Fibroblast of skin of left biceps (primary cell): ENCODE measurements around the gene TAS1R1.
"Not testable (repeated sequence)": the region's sequence is repeated elsewhere in the genome, so short reads cannot be mapped to it uniquely, and the experiment has no call there.

Experiments used
- DNase-seq, 2 experiments: peaks; one replicate each; pipeline ENCODE4 v3.0.0-alpha.2; 2013; ENCODE audit warnings: low read depth in 2 of 2

The TAS1R1 gene

DNA sequence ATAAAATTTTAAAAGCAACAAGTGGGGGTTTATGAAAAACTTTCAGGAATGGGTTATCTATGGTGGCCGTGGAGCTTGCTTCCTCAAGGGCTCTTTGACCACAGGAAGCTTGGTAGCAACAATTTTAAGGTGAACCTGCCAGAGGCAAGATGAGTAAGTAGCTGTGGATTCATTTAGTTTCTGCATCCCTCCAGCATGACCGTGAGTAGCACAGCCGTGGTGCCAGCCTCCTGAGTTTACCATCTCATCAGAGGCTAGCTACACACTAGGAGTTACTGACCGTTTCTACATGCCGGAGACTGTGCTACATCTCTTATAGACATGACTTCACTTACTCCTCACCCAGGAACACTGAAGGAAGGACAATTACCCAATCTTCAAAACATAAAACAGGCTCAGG, 33.6 kb upstream of the TAS1R1 start:
- no peak for DNase-seq

DNA sequence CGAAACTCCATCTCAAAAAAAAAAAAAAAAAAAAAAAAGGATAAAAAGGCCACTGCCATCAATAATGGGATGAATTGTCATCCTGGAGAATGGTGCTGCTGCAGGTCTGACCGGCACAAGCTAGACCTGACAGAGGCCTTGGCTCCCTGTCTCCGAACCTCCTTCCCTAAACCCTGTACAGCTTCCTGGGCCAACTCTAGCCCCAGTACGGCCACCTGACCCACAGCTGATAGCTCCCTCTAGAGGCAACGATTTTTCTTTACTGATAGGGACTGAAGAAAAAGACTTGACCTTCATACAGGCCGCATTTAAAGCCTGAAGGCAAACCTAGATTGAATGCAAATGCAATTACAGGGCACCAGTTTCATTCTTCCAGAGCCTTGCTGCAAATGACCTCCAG, 31.5 kb upstream of the TAS1R1 start:
- DNase-seq, result no peak

- DNase-seq, result no peak
Measured at GRCh38 chr1:6526316-6526715, 28.8 kb upstream of the TAS1R1 start.

DNA sequence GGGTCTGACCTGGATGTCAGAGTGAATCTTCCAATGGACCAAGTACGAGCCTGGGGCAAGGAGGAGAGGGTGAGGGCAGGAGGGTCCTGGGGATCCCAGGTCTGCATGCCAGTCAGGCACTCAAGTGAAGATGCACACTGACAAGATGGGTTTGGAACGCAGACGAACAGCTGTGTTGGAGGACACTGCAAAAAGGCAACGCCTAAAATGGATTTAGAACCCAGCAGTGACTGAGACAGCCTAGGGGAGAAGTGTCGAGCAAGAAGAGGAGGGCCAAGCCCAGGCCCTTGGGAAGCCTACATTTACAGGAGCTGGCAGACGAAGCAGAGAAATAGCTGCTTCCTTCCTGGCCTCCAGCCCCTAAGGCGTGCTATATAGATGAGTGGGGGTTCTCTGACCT, 26.6 kb upstream of the TAS1R1 start:
- DNase-seq, result no peak

GRCh38 chr1:6530504-6531160, 24.5 kb upstream of the TAS1R1 start:
- DNase-seq, result no peak

GRCh38 chr1:6531996-6532395, 23.1 kb upstream of the TAS1R1 start:
- no peak for DNase-seq

DNA sequence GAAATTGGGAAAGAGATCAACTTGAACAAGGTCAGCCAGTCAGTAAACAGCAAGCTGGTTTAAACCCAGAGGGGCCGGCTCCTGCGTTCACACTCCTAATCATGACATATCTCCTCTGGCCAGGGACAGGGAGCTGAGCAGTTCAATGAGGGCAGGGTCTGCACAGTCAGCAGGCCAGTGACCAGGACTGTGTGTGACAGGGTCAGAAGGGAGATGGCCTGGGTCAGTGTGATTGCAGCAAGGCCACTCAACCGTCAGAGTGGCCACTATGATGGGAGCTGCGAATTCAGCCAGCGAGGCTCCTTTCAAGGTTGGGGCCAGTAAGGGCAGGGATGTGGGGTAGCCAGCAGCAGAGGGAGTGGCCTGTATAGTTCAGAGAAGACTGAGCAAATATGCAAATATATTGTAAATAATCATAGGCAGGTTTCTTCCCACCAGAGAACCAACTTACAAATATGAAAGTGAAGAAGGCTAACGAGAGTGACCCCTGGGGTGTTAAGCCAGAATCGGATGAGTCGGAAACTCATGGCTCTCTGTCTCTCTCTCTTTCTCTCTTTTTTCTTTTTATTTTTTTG, 20.8 kb upstream of the TAS1R1 start:
- no peak for DNase-seq

DNA sequence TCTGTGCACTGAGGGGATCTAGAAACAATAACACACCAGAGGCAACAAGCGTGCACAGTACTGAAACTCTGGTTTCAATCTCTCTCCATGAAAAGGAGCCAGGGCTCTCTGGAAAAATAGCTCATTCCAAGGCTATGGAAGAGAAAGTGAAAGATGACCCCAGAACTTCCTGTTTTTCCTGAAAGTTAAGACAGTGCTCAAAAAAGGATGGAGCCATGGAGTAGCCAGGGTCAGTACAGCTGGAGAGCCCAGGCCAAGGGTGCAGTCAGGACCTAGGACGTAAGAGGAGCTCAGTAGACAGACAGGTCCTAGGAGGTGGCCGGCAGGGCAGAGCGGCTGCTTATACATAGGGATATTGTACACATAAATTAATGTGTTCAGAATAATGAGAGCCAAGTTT, 19.9 kb upstream of the TAS1R1 start:
- DNase-seq, result no peak

DNA sequence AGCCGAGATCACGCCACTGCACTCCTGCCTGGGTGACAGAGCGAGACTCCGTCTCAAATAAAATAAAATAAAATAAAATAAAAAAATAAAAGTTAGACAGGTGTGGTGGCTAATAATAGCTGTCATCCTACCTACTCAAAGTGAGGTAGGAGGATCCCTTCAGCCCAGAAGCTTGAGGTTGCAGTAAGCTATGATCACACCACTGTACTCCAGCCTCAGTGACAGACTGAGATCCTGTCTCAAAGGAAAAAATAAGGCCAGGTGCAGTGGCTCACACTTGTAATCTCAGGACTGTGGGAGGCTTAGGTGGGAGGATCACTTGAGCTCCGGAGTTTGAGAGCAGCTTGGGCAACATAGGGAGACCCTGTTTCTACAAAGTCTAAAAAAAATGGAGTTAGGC, 18.8 kb upstream of the TAS1R1 start:
- DNase-seq, result no peak

GRCh38 chr1:6538956-6539355, 16.2 kb upstream of the TAS1R1 start:
- DNase-seq, result no peak

GRCh38 chr1:6544831-6545230, 10.3 kb upstream of the TAS1R1 start:
- peak in 1 of 2 experiments; percentile 15 for DNase-seq

GRCh38 chr1:6545276-6546112, 9.6 kb upstream of the TAS1R1 start:
- DNase-seq, result no peak

DNA sequence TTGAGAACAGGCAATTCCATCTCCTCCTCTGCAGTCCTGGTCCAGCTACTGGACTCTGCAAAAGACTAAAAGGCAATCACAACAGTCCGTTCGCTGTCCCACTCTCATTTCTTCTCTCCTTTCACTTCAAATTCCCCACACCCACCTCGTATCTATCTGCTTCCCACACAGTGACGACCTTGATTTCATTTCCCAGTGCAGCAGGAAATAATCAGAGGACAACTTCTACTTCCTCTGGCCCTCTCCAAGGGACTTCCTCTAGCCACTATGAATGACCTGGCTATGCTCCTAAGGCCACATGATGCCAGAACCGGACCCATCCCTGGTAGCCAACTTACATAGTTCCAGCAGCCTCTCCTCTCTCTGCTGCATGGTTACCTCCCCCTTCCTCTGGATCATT, 8.8 kb upstream of the TAS1R1 start:
- no peak for DNase-seq

DNA sequence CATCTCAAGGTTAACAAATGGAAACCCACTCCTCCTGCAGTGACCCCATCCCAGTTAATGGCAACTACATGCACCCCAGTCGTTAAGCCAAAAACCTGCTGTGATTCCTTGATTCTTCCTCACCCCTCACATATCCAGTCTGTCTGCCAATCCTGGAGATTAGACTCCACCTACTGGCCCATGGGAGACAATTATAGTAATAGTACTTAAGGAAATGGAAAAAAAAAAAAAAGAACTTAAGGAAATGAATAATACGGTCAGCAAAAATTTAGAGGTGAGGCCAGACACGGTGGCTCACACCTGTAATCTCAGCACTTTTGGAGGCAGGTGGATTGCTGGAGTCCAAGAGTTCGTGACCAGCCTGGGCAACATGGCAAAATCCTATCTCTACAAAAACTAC, 7.8 kb upstream of the TAS1R1 start:
- DNase-seq, result no peak

DNA sequence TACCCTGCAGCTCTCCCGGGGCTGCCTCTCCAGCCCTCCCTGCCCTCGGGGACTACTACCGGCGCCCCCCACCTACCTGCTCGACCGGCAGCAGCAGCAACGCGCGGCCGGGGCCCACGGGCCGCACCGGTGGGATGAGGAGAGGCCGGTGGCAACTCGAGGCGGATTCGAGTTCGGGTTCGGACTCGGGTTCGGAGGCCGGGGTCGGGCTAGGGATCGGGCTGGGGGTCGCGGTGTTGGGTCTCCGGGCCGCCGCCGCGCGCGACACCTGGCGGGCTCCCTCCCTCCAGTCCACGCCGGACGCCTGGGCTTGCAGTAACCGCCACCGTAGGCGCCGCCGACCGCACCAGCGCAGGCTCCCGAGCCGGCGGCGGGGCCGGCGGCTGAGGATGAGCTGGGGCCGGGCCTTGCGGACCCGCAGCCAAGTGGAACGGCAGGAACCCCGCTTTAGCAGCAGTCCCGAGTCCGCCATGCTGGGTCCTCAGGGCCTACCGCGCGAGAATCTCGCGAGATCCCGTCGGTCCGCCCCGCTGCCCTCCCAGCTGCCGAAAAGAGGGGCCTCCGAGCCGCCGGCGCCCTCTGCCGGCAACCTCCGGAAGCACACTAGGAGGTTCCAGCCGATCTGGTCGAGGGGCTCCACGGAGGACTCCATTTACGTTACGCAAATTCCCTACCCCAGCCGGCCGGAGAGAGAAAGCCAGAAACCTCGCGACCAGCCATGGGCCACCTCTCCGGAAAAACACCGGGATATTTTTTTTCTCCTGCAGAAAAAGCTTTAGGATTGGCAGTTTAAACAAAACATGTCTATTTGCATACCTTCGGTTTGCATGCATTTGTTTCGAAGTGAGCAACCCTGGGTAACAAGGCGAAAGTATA, 838 bp upstream of the TAS1R1 start, which contains the start of gene NOL9:
NOL9 (minus strand) TSS at position 483 of the 876 bp plus-strand sequence; CDS start at position 472, 11 bp downstream.
- peak; percentile 68 to 71 for DNase-seq

GRCh38 chr1:6557597-6557996, 2.5 kb downstream of the TAS1R1 start:
- no peak for DNase-seq

- DNase-seq, result not testable (repeated sequence)
Measured at GRCh38 chr1:6559161-6559560, 4.1 kb downstream of the TAS1R1 start.

GRCh38 chr1:6560267-6560666, 5.2 kb downstream of the TAS1R1 start:
- DNase-seq, result no peak

GRCh38 chr1:6569033-6569432, 13.9 kb downstream of the TAS1R1 start:
- DNase-seq, result no peak

- no peak for DNase-seq
Measured at GRCh38 chr1:6570100-6570499, 15.0 kb downstream of the TAS1R1 start.

- DNase-seq, result no peak
Measured at GRCh38 chr1:6570987-6571386, 15.9 kb downstream of the TAS1R1 start.
